H4 (cell line): Measurements from ENCODE around the gene CCT7. TPM values are rescaled to one million over a fixed set of nuclear protein-coding genes. Genes with fewer than 3 reads are reported as not detected.

Experiments
- DNase-seq: peaks from one replicate; pipeline ENCODE4 v3.0.0-alpha.2; 2015; ENCODE audit warnings: low spot score
- total RNA-seq: library from RNA; depleted of rRNA; stranded (reverse); fragments of >200 nt; shearing (Covaris generic); gene quantifications from 2 replicates; pipeline ENCODE4 v1.2.3, GENCODE V29; 2014; rRNA removed

Gene CCT7
- total RNA-seq, 1 experiment from 2014 or later, result 543 TPM

DNA sequence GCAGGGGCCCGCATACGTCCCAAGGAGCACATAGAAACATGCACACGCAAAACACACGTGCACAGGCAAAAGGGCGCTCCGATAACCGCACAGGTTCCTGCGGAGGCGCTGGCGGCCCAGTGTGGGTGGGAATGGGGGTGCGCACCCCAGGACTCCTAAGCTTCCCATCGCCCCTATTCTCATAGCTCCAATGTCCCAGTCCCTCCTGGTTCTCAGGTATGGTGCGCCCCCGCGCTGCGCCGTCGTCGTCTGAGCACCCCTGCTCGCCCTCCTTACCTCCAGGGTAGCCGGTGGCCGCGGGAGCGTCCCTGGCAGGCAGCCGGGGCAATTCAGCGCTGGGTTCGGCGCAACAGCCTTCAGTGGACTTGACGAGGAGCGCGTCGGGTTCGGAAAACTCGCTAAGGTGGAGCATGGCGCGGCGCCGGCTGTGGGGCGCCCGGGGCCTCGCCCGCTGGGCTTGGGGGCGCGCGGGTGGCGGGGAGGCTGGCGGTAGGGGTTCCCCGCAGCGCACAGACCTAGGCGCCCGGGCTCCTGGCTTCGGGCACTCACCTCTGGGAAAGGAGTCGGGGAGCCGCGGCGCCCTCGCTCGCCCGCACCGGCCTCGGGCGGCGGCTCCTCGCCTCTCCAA is 58.9 kb downstream of the CCT7 start:
- DNase-seq, result no peak

DNA sequence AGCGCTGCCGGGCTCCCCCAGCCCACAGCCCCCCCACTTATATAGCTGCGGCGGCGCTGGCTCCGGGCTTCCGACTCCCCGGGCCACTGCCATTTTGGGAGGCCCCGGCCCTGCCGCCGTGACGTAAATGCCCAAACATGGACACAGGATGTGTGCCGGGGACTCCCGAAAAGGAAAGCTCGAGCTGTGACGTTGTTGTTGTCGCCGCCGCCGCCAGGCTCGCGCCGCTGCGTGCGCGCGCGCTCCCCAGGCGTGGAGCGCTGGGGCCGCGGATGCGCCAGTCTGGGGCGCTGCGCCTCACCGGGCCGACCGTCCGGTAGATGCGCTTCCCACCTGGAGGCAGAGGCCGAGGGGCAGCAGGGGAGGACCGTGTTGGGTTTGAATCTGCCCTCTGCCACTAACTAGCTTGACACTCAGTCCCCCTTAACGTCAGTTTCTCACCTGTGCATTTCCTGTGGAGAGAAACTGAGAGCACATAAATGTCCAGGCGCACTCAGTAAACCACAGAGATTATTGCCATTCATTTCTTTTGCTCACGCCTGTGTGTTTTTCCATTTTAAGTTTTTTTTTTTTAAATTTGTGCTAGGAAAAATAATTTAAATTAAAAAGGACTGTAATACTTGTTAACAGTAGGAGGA is 59.5 kb downstream of the CCT7 start, which contains the start of gene EGR4:
Gene EGR4, minus strand, starts transcription at position 15 of the 638 bp plus-strand sequence. CDS start 231 bp downstream, outside the sequence.
- peak; percentile 84 for DNase-seq

DNA sequence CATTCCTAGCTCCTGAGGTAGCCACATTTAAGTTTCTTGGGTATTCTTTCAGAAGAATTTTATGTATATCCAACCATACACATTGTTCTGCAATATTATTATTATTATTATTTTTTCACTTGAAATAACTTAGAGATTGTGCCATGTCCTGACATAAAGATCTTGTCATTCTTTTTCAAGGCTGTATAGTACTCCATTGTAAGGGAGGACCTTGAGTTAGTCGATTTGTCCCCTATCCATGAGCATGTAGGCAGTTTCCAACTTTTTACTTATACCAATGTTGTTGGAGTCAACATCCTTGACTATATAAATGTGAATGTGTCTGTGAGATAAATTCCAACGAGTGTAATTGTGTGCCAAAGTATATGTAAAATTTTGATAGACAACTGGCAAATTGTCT is 60.1 kb downstream of the CCT7 start:
- no peak for DNase-seq

DNA sequence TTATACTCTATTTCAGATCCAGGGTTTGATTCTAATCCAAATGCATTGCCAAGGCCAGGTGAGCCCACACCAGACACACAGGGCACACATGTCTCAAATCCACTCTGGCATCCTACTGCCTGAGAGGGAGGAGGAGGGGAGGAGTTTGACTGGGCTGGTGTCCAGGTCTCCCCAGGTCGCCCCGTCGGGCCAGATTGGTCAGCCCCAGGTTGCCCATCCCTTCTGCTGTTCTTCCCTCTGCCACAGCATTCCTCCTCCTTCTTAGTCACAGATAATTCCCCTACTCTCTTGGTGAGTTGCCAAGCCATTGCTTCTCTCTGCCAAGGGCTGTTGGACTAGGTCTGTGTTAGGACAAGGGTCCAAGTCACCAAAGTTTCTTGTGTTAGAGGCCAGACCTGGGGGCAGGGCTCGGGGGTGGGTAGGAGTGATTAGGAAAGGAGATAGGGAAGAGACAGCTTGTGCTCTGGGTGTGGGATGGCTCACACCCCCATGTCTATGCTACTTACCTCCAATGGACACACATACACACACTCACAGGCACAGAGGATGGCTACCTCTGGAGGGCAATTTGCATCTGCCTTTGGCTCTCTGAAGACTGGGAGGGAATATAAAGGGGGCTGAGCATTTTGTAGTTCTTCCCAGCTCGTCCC is 61.8 kb downstream of the CCT7 start:
- DNase-seq, result peak; percentile 30

DNA sequence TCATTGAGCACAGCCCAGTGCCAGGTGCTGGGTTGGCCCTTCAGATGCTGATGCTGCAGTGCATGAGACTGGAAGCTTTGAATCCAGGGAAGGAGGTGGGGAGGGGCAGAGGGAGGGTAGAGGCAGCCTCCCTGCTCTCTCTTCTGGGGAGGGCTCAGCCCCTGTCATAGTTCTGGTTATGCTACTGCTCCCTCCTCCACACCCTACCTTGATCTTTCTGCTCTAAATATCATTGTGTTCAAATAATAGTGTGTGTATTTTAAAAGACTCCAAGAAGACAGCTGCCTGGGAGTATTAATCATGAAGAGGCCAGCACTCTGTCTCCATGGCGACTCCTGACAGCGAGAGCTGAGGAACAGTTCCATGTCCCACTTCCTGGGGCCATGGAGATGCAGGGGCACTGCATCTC is 63.0 kb downstream of the CCT7 start:
- no peak for DNase-seq

DNA sequence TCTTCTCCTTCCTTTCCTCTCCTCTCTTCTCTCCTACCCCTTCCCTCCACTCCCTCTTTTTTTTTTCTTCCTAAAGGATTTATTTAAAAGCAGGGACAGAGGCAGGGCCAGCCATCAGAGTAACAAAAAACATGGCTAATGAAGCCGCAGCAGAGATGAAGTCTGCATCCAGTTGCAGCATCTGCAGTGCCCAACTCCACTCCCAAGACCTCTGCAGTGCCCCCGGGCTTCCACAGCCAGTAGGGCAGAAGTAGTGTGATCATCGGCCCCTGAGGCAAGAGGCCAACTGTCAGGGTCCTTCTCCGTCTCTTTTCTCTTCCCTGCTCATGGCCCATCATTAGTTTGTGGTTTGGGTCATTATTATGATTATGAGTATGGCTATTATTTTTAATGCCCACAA is 63.5 kb downstream of the CCT7 start:
- no peak for DNase-seq

DNA sequence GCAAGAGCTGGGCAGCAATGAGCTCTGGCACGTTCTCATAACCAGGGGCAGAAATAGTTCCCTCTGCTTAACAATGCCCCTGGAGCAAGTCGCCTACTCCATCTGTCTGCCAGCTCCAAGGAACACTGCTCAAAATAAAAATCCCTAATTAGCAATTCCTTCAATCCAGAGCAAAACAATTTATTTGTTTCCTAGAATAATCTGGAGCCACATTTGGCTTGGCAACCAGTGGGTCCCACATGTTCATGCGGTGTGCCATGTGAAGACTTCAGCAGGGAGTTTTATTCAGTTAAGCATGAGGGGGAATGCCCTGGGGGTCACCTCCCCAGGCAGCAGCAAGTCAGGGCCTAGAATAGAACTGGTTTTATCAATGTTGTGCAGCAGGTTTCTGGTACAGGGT is 66.8 kb downstream of the CCT7 start:
- no peak for DNase-seq

DNA sequence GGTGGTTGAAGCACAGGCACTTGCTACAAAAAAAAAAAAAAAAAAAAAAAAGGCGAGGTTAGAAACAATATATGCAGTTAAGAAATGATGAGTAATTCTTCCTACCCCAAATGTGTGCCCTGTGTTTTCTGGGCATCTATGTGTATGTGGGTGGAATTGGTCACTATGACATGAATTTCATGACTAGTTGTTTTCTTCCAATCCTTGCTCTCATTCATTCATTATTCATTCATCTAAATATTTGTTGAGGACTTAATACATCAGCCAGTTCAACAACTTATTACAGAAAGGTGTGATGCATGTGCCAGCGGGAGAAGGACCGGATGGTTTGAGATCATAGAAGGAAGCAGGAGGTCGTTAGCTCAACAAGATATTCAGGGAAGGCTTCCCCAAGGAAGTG is 67.5 kb downstream of the CCT7 start:
- DNase-seq, result no peak

Other genes with a start within 250 kb of the CCT7 start
- gene SFXN5, start 162.6 kb upstream of the CCT7 start, total RNA-seq, result 8.6 and 11.1 TPM in 2 replicates
- 7.9 and 11.5 TPM in 2 replicates for gene RAB11FIP5, start 121.4 kb upstream of the CCT7 start, total RNA-seq
- not detected in 2 replicates for gene NOTO, start 31.7 kb upstream of the CCT7 start, total RNA-seq
- 24.6 and 30.0 TPM in 2 replicates for gene SMYD5, start 20.1 kb upstream of the CCT7 start, total RNA-seq
- 26.6 and 49.4 TPM in 2 replicates for gene PRADC1, start 1.1 kb upstream of the CCT7 start, total RNA-seq
- 0.99 and 2.3 TPM in 2 replicates for gene FBXO41, start 50.2 kb downstream of the CCT7 start, total RNA-seq
- not detected in 2 replicates for gene EGR4, start 59.2 kb downstream of the CCT7 start, total RNA-seq
- gene ALMS1, start 151.5 kb downstream of the CCT7 start, total RNA-seq, result 6.2 and 8.3 TPM in 2 replicates